Measurements from ENCODE around the gene NKX1-1. TPM values are rescaled to one million over a fixed set of nuclear protein-coding genes. Genes with fewer than 3 reads are reported as not detected.
"Not testable (repeated sequence)": the region's sequence is repeated elsewhere in the genome, so short reads cannot be mapped to it uniquely, and the experiment has no call there.

The NKX1-1 gene
- total RNA-seq, 2 donors from 2014 or later: not detected

GRCh38 chr4:1394554-1395388, 11.5 kb downstream of the NKX1-1 start:
- WGBS, 2 experiments (ENCODE audit: insufficient coverage in 1 of 2, insufficient read length in 1 of 2): 96% methylated on average over 48 to 63 of the region's 63 CpGs
- H3K4me1 Mint-ChIP-seq: not testable (repeated sequence)
- peaks cover 33% of the 10 kb centered on the region for H3K9me3 Mint-ChIP-seq

GRCh38 chr4:1393866-1394265, 12.4 kb downstream of the NKX1-1 start:
- 91 to 94% methylated on average over 7 to 10 of the region's 10 CpGs for WGBS, 2 experiments (ENCODE audit: insufficient coverage in 1 of 2, insufficient read length in 1 of 2)
- no peaks in the 10 kb centered on the region for H3K4me1 Mint-ChIP-seq
- Histone ChIP-seq H3K36me3 (ENCODE audit: control insufficient read depth, insufficient read depth, low read length) (peaks cover 10% of the 10 kb centered on the region), H3K9me3 (ENCODE audit: control insufficient read depth, low read length) (peaks cover 3% of the 10 kb centered on the region), H3K4me3 (ENCODE audit: low read length) (no peak overlapping the region), H3K27me3 (ENCODE audit: control insufficient read depth, insufficient read depth, low read length, poor library complexity, severe bottlenecking) (peaks cover under 1% of the 10 kb centered on the region), H3K9ac (ENCODE audit: extremely low read depth, low read length, poor library complexity, severe bottlenecking) (no peak overlapping the region), H3K4me1 (ENCODE audit: control insufficient read depth, insufficient read depth, low read length) (no peaks in the 10 kb centered on the region), H3K27ac (ENCODE audit: low read depth, low read length) (no peak overlapping the region)
- peaks cover 21% of the 10 kb centered on the region for H3K36me3 Mint-ChIP-seq (ENCODE audit: low read depth)
- no peak overlapping the region for H3K4me3 Mint-ChIP-seq
- peaks cover 8% of the 10 kb centered on the region for H3K27me3 Mint-ChIP-seq (ENCODE audit: insufficient read depth)
- peaks cover 32% of the 10 kb centered on the region for H3K9me3 Mint-ChIP-seq
- TF ChIP-seq, protein P1, sequence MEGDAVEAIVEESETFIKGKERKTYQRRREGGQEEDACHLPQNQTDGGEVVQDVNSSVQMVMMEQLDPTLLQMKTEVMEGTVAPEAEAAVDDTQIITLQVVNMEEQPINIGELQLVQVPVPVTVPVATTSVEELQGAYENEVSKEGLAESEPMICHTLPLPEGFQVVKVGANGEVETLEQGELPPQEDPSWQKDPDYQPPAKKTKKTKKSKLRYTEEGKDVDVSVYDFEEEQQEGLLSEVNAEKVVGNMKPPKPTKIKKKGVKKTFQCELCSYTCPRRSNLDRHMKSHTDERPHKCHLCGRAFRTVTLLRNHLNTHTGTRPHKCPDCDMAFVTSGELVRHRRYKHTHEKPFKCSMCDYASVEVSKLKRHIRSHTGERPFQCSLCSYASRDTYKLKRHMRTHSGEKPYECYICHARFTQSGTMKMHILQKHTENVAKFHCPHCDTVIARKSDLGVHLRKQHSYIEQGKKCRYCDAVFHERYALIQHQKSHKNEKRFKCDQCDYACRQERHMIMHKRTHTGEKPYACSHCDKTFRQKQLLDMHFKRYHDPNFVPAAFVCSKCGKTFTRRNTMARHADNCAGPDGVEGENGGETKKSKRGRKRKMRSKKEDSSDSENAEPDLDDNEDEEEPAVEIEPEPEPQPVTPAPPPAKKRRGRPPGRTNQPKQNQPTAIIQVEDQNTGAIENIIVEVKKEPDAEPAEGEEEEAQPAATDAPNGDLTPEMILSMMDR (conservative IDR thresholded peaks at IDR 0.05): no peak
- H3K27ac Mint-ChIP-seq: no peak overlapping the region
- peak; percentile 29 for DNase-seq

More at GRCh38 chr4:1394554-1395388, 11.5 kb downstream of the NKX1-1 start:
- not testable (repeated sequence) for H3K9ac ChIP-seq (ENCODE audit: extremely low read depth, low read length, poor library complexity, severe bottlenecking); H3K27ac ChIP-seq (ENCODE audit: low read depth, low read length); H3K27ac Mint-ChIP-seq; H3K36me3 ChIP-seq (ENCODE audit: control insufficient read depth, insufficient read depth, low read length); H3K4me3 ChIP-seq (ENCODE audit: low read length); H3K9me3 ChIP-seq (ENCODE audit: control insufficient read depth, low read length); H3K4me3 Mint-ChIP-seq; DNase-seq; H3K27me3 Mint-ChIP-seq (ENCODE audit: insufficient read depth); H3K27me3 ChIP-seq (ENCODE audit: control insufficient read depth, insufficient read depth, low read length, poor library complexity, severe bottlenecking); H3K4me1 ChIP-seq (ENCODE audit: control insufficient read depth, insufficient read depth, low read length)
- H3K36me3 Mint-ChIP-seq (ENCODE audit: low read depth): peaks cover 14% of the 10 kb centered on the region

GRCh38 chr4:1393363-1393762, 12.9 kb downstream of the NKX1-1 start:
- H3K27ac ChIP-seq (ENCODE audit: low read depth, low read length); H3K4me3 Mint-ChIP-seq; H3K9ac ChIP-seq (ENCODE audit: extremely low read depth, low read length, poor library complexity, severe bottlenecking); H3K4me1 ChIP-seq (ENCODE audit: control insufficient read depth, insufficient read depth, low read length); H3K4me1 Mint-ChIP-seq; H3K4me3 ChIP-seq (ENCODE audit: low read length); H3K27me3 ChIP-seq (ENCODE audit: control insufficient read depth, insufficient read depth, low read length, poor library complexity, severe bottlenecking); H3K27ac Mint-ChIP-seq; H3K27me3 Mint-ChIP-seq (ENCODE audit: insufficient read depth); H3K36me3 ChIP-seq (ENCODE audit: control insufficient read depth, insufficient read depth, low read length); DNase-seq; H3K9me3 ChIP-seq (ENCODE audit: control insufficient read depth, low read length): not testable (repeated sequence)
- WGBS, 2 experiments (ENCODE audit: insufficient coverage in 1 of 2, insufficient read length in 1 of 2): 90 to 93% methylated on average over 5 of the region's 5 CpGs
- Mint-ChIP-seq H3K36me3 (ENCODE audit: low read depth) (peaks cover 26% of the 10 kb centered on the region), H3K9me3 (peaks cover 33% of the 10 kb centered on the region)
